HepG2 (cell line): Measurements from ENCODE around the gene CATSPERE. TPM values are rescaled to one million over a fixed set of nuclear protein-coding genes. Genes with fewer than 3 reads are reported as not detected.

Experiments
- ATAC-seq: fragments of 200-7000 bp; cut with Tn5 transposase; 3 replicates; pipeline ENCODE4 v1.9.1; 2020; ENCODE audit warnings: mild to moderate bottlenecking, moderate library complexity
- BruUV-seq: library from RNA; stranded (reverse); fragments of 400-500 nt; replicated peaks from 2 replicates; lab custom pipeline; 2021; lab: Mats Ljungman, UMichigan
- CTCF ChIA-PET: fragments of 300-600 bp; formaldehyde crosslinking; extraction: SDS; loops from one replicate; lab custom pipeline; 2021; ENCODE audit warnings: low total read pairs, inconsistent platforms, low intra/inter-chr PET ratio; lab: Yijun Ruan, JAX
- POLR2A ChIA-PET: fragments of 350-600 bp; sonication (Branson Sonifier 250); formaldehyde crosslinking; loops from one replicate; lab custom pipeline; 2020; ENCODE audit warnings: antibody characterized with exemption, inconsistent platforms; lab: Yijun Ruan, JAX
- DNase-seq: peaks from one replicate; pipeline ENCODE4 v3.0.0-alpha.2; 2015; ENCODE audit warnings: low spot score
- FAIRE-seq: peaks from 3 replicates; lab custom pipeline; 2011; peaks lifted over from hg19 to GRCh38; lab: Jason Lieb, UNC
- H2AFZ ChIP-seq: one replicate; pipeline ENCODE4 v1.6.1; 2011; ENCODE audit warnings: low read length, inconsistent platforms
- H3K27ac ChIP-seq: fragments of 300-600 bp; 3 replicates; pipeline ENCODE4 v1.8.0; 2011; ENCODE audit warnings: mixed run types, mild to moderate bottlenecking, mixed read lengths, low read length, inconsistent platforms; ENCODE audit not compliant: insufficient read depth; ENCODE audit errors: extremely low read length
- H3K27me3 ChIP-seq, 2 experiments: fragments of 200-600 bp in 1 of 2; 2 replicates in 1 of 2; 3 replicates in 1 of 2; pipeline versions ENCODE4 v1.6.0 to v1.8.0; 2011; ENCODE audit warnings: low read length in 2 of 2, mild to moderate bottlenecking in 2 of 2, moderate library complexity in 2 of 2, inconsistent platforms in 1 of 2; ENCODE audit not compliant: insufficient read depth in 2 of 2, control insufficient read depth in 1 of 2
- H3K36me3 ChIP-seq, 2 experiments: fragments of 200-600 bp in 1 of 2; replicated peaks in 1 of 2; 2 replicates in 1 of 2; 3 replicates in 1 of 2; pipeline versions ENCODE4 v1.5.1 to v1.8.0; 2011; ENCODE audit warnings: low read length in 2 of 2, inconsistent platforms in 1 of 2; ENCODE audit not compliant: insufficient read depth in 2 of 2, control insufficient read depth in 1 of 2
- H3K4me1 ChIP-seq: 2 replicates; pipeline ENCODE4 v1.5.1; 2012; ENCODE audit warnings: low read length, inconsistent platforms; ENCODE audit not compliant: insufficient read depth
- H3K4me2 ChIP-seq: 2 replicates; pipeline ENCODE4 v1.6.0; 2011; ENCODE audit warnings: low read depth, low read length, inconsistent platforms
- H3K4me3 ChIP-seq, 3 experiments: fragments of 200-600 bp in 1 of 3; sonication (generic), shearing (Covaris generic) in 1 of 3; replicated peaks in 1 of 3; 2 replicates each; pipeline ENCODE4 v1.5.1; 2011 to 2016; ENCODE audit warnings: low read length in 3 of 3, inconsistent platforms in 2 of 3, low read depth in 2 of 3, mild to moderate bottlenecking in 2 of 3, control low read depth in 1 of 3, mixed read lengths in 1 of 3; ENCODE audit not compliant: insufficient read depth in 1 of 3
- H3K79me2 ChIP-seq: one replicate; pipeline ENCODE4 v1.6.1; 2011; ENCODE audit warnings: low read length, inconsistent platforms; ENCODE audit not compliant: insufficient read depth
- H3K9ac ChIP-seq: 2 replicates; pipeline ENCODE4 v1.6.0; 2011; ENCODE audit warnings: mild to moderate bottlenecking, low read depth, low read length, inconsistent platforms; ENCODE audit not compliant: insufficient read depth
- H3K9me3 ChIP-seq: 2 replicates; pipeline ENCODE4 v1.5.1; 2012; ENCODE audit warnings: mild to moderate bottlenecking, low read length
- H4K20me1 ChIP-seq: 2 replicates; pipeline ENCODE4 v1.6.0; 2011; ENCODE audit warnings: inconsistent platforms, mild to moderate bottlenecking, low read length, moderate library complexity; ENCODE audit not compliant: insufficient read depth
- CREB1 ChIP-seq, 2 experiments: fragments of 450-650 bp in 1 of 2; IDR thresholded peaks; 2 replicates each; pipeline ENCODE4 v1.6.1; 2016 to 2017; ENCODE audit warnings: control low read depth in 1 of 2, mild to moderate bottlenecking in 1 of 2, missing compliant biosample characterization in 1 of 2, missing genetic modification characterization in 1 of 2
- CREB3 ChIP-seq: sonication (generic); formaldehyde crosslinking; IDR thresholded peaks from 2 replicates; pipeline ENCODE4 v1.5.0; 2020; ENCODE audit warnings: missing genetic modification reagents
- FOXJ3 ChIP-seq: sonication (generic); formaldehyde crosslinking; IDR thresholded peaks from 2 replicates; pipeline ENCODE4 v1.4.0; 2020; ENCODE audit warnings: missing genetic modification reagents, mild to moderate bottlenecking, borderline replicate concordance
- TCF7 ChIP-seq: sonication (generic); IDR thresholded peaks from 2 replicates; pipeline ENCODE4 v1.6.1; 2016; ENCODE audit warnings: antibody characterized with exemption, low read depth
- THRA ChIP-seq: sonication (generic); formaldehyde crosslinking; IDR thresholded peaks from 2 replicates; pipeline ENCODE4 v1.4.0; 2020; ENCODE audit warnings: missing genetic modification reagents, borderline replicate concordance
- XBP1 ChIP-seq: sonication (generic); formaldehyde crosslinking; IDR thresholded peaks from 2 replicates; pipeline ENCODE4 v1.5.0; 2020; ENCODE audit warnings: missing genetic modification reagents
- ZC3H4 ChIP-seq: sonication (generic); formaldehyde crosslinking; IDR thresholded peaks from 2 replicates; pipeline ENCODE4 v1.4.0; 2020; ENCODE audit warnings: missing genetic modification reagents, borderline replicate concordance
- ZNF275 ChIP-seq: sonication (generic); formaldehyde crosslinking; IDR thresholded peaks from 2 replicates; pipeline ENCODE4 v1.8.0; 2022; ENCODE audit warnings: missing genetic modification reagents, mild to moderate bottlenecking, inconsistent platforms, borderline replicate concordance
- ZNF629 ChIP-seq: sonication (generic); formaldehyde crosslinking; conservative IDR thresholded peaks from 2 replicates; pipeline ENCODE4 v1.5.0; 2020; ENCODE audit warnings: missing genetic modification reagents
- WGBS: methylation state at CpG from one replicate; pipeline ENCODE4 v1.1.6; 2017; ENCODE audit warnings: low lambda C conversion rate; 5-methylcytosine and 5-hydroxymethylcytosine counted together
- in situ Hi-C: cut with HindIII; loops from 2 replicates; pipeline ENCODE4 v1.10.0; 2017; ENCODE audit warnings: low pct_unique_long_range_greater_than_20kb; ENCODE audit not compliant: extremely low pct_ligation_motif_present
- intact Hi-C: fragments of 100-400 bp; cut with micrococcal nuclease; formaldehyde crosslinking; loops from one replicate; pipeline ENCODE4 v1.10.0; 2022; ENCODE audit not compliant: unreplicated experiment
- polyA plus RNA-seq, 8 experiments: library from polyadenylated mRNA; depleted of rRNA in 3 of 8; stranded (reverse) in 7 of 8; unstranded in 1 of 8; fragments of >200 nt; fragmentation: Illumina TruSeq in 4 of 8; extraction: Trizol in 4 of 8; gene quantifications; 2 replicates each; pipeline versions ENCODE4 v1.2.1 to v1.2.3, GENCODE V29; 2011 to 2016; ENCODE audit warnings: low read depth in 4 of 8, missing spikeins in 1 of 8, mixed read lengths in 1 of 8; ENCODE audit not compliant: insufficient read depth in 1 of 8
- total RNA-seq, 5 experiments: library from RNA; depleted of rRNA; stranded (reverse); fragments of >200 nt; fragmentation: Illumina TruSeq; extraction: Trizol; gene quantifications; 2 replicates each; pipeline ENCODE4 v1.2.3, GENCODE V29; 2016; ENCODE audit warnings: low read depth in 1 of 5

Gene CATSPERE
- total and polyA plus RNA-seq, 2 of the 13 experiments (the other 11 are each of a cell fraction or from before 2014, with no cell fraction given): 0.34 to 0.51 TPM

GRCh38 chr1:244599937-244600350 is 138.9 kb downstream of the CATSPERE start:
- TF ChIP-seq FOXJ3 (CRISPR knock-in tag): no peak
- TF ChIP-seq CREB1 (IDR thresholded peaks at IDR 0.05): peak; percentile 67
- no peak for TF ChIP-seq CREB1 (CRISPR knock-in tag; IDR thresholded peaks at IDR 0.05)
- Histone ChIP-seq H3K27ac (no peak overlapping the region), H3K79me2 (no peaks in the 10 kb centered on the region), H3K4me1 (no peaks in the 10 kb centered on the region), H2AFZ (no peak overlapping the region), H3K9me3 (no peaks in the 10 kb centered on the region), H4K20me1 (no peaks in the 10 kb centered on the region), H3K36me3 (no peaks in the 10 kb centered on the region), H3K9ac (no peak overlapping the region), H3K4me3 (no peak overlapping the region), H3K4me2 (0 out of 2 replicates have a peak overlapping the region, but pooled peaks have one; percentile 37), H3K27me3 (0 out of 5 replicates have a peak, but pooled peaks cover 0 to 10% of the 10 kb centered on the region in 2 experiments)
- no TSS peak for BruUV-seq
- DNase-seq (peak; percentile 16), FAIRE-seq (no peak), ATAC-seq (no peak)
- 17% methylated on average over 7 of the region's 7 CpGs for WGBS
- CTCF ChIA-PET: no interaction called here
- POLR2A ChIA-PET: no interaction called here
- intact Hi-C loops (loop anchor here (5.0 kb wide), 1 partner anchor 52 kb away; the partner anchor contains the start of gene DESI2), in situ Hi-C loops (loop anchor here (5.0 to 25.0 kb wide), 2 partner anchors 197 to 437 kb away; no protein-coding TSS in a partner anchor)

GRCh38 chr1:244601336-244601735 is 140.3 kb downstream of the CATSPERE start:
- Histone ChIP-seq H3K9me3 (no peaks in the 10 kb centered on the region), H3K36me3 (no peaks in the 10 kb centered on the region), H3K4me2 (no peak overlapping the region), H3K79me2 (no peaks in the 10 kb centered on the region), H3K27ac (no peak overlapping the region), H4K20me1 (no peaks in the 10 kb centered on the region), H3K4me3 (no peak overlapping the region), H3K27me3 (peaks cover 0 to 13% of the 10 kb centered on the region in 2 experiments; a peak in 1 of 5 replicates), H3K9ac (no peak overlapping the region), H2AFZ (no peak overlapping the region), H3K4me1 (no peaks in the 10 kb centered on the region)
- POLR2A ChIA-PET: no interaction called here
- no TSS peak for BruUV-seq
- in situ Hi-C loops: loop anchor here (5.0 to 25.0 kb wide), 2 partner anchors 196 to 436 kb away; no protein-coding TSS in a partner anchor
- WGBS: 62% methylated on average over 8 of the region's 8 CpGs
- CTCF ChIA-PET: no interaction called here
- ATAC-seq (no peak), DNase-seq (no peak), FAIRE-seq (no peak)
- TF ChIP-seq THRA (CRISPR knock-in tag): no peak
- no peak for TF ChIP-seq ZC3H4 (CRISPR knock-in tag)
- TF ChIP-seq ZNF275 (CRISPR knock-in tag): no peak
- TF ChIP-seq ZNF629 (CRISPR knock-in tag): no peak
- TF ChIP-seq XBP1: no peak
- no peak for TF ChIP-seq TCF7
- no peak for TF ChIP-seq CREB3
- intact Hi-C loops: loop anchor here (5.0 kb wide), 1 partner anchor 51 kb away; the partner anchor contains the start of gene DESI2
